ENCODE data around the gene AMH.
A peak's percentile ranks its signal among the peaks of the same experiment; 100 is the strongest.

GRCh38 chr19:2225415-2226050, 23.6 kb upstream of the AMH start:
- no peak for TF ChIP-seq CTCF (IDR thresholded peaks at IDR 0.05 in 8 of 11, conservative IDR thresholded peaks at IDR 0.05 in 3 of 11)
- TF ChIP-seq POLR2A (IDR thresholded peaks at IDR 0.05): no peak
- peak in 1 of 3 donors; percentile 38 for TF ChIP-seq POLR2AphosphoS5 (IDR thresholded peaks at IDR 0.05)

Data from spleen (tissue), 7 donors.